SK-N-SH (cell line): Measurements from ENCODE around the gene ALDH16A1. TPM values are rescaled to one million over a fixed set of nuclear protein-coding genes. Genes with fewer than 3 reads are reported as not detected.

Source experiments
- CTCF ChIA-PET: fragments of 300-600, 350-600 bp; formaldehyde crosslinking; extraction: SDS; loops from one replicate; lab custom pipeline; 2021; lab: Yijun Ruan, JAX
- POLR2A ChIA-PET: fragments of 350-600 bp; sonication (Branson Sonifier 250); formaldehyde crosslinking; extraction: SDS; loops from one replicate; lab custom pipeline; 2020; ENCODE audit warnings: antibody characterized with exemption, inconsistent platforms; lab: Yijun Ruan, JAX
- DNase-seq: peaks from one replicate; pipeline ENCODE4 v3.0.0; 2012
- H2AFZ ChIP-seq: fragments of 200-600 bp; sonication (generic); 2 replicates; pipeline ENCODE4 v1.8.1; 2016; ENCODE audit warnings: antibody characterized with exemption, mild to moderate bottlenecking, low read depth
- H3F3A ChIP-seq: fragments of 200-600 bp; sonication (generic); replicated peaks from 2 replicates; pipeline ENCODE3; 2016; ENCODE audit warnings: antibody characterized with exemption, mild to moderate bottlenecking; ENCODE audit not compliant: insufficient read depth
- H3K27ac ChIP-seq, 2 experiments: fragments of 200-500 bp in 1 of 2; fragments of 200-600 bp in 1 of 2; sonication (Bioruptor generic) in 1 of 2; sonication (generic), shearing (Covaris generic) in 1 of 2; 2 replicates each; pipeline versions ENCODE4 v1.5.1 to v1.6.1; 2014 to 2016; ENCODE audit warnings: low read depth in 2 of 2, inconsistent platforms in 1 of 2, low read length in 1 of 2, mild to moderate bottlenecking in 1 of 2, mixed read lengths in 1 of 2
- H3K27me3 ChIP-seq: fragments of 200-600 bp; sonication (generic), shearing (Covaris generic); 2 replicates; pipeline ENCODE4 v1.6.1; 2016; ENCODE audit warnings: mixed run types; ENCODE audit not compliant: insufficient read depth
- H3K36me3 ChIP-seq, 2 experiments: fragments of 200-500 bp in 1 of 2; fragments of 200-600 bp in 1 of 2; sonication (Bioruptor generic) in 1 of 2; sonication (generic) in 1 of 2; replicated peaks in 1 of 2; 2 replicates each; pipeline versions ENCODE3 to v1.5.1; 2014 to 2016; ENCODE audit warnings: low read length in 1 of 2, mild to moderate bottlenecking in 1 of 2; ENCODE audit not compliant: insufficient read depth in 2 of 2, control insufficient read depth in 1 of 2
- H3K4me1 ChIP-seq, 2 experiments: fragments of 200-500 bp in 1 of 2; fragments of 200-600 bp in 1 of 2; sonication (Bioruptor generic) in 1 of 2; sonication (generic), shearing (Covaris generic) in 1 of 2; 2 replicates each; pipeline versions ENCODE4 v1.5.1 to v1.6.1; 2014 to 2016; ENCODE audit warnings: low read depth in 1 of 2, low read length in 1 of 2, mixed run types in 1 of 2; ENCODE audit not compliant: insufficient read depth in 2 of 2, control insufficient read depth in 1 of 2
- H3K4me2 ChIP-seq: fragments of 200-600 bp; sonication (generic), shearing (Covaris generic); 2 replicates; pipeline ENCODE4 v1.6.1; 2017; ENCODE audit warnings: mixed run types
- H3K4me3 ChIP-seq, 2 experiments: fragments of 200-500 bp in 1 of 2; fragments of 200-600 bp in 1 of 2; sonication (Bioruptor generic) in 1 of 2; sonication (generic), shearing (Covaris generic) in 1 of 2; 2 replicates each; pipeline versions ENCODE4 v1.5.1 to v1.8.1; 2014 to 2016; ENCODE audit warnings: low read depth in 2 of 2, inconsistent platforms in 1 of 2, low read length in 1 of 2, mild to moderate bottlenecking in 1 of 2, mixed read lengths in 1 of 2, moderate library complexity in 1 of 2
- H3K79me2 ChIP-seq: fragments of 200-600 bp; sonication (generic); 2 replicates; pipeline ENCODE4 v1.8.1; 2017; ENCODE audit warnings: mild to moderate bottlenecking; ENCODE audit not compliant: insufficient read depth
- H3K9ac ChIP-seq: fragments of 200-600 bp; sonication (generic); 2 replicates; pipeline ENCODE4 v1.6.1; 2017; ENCODE audit warnings: mixed run types
- H3K9me2 ChIP-seq: fragments of 200-600 bp; sonication (generic); 2 replicates; pipeline ENCODE4 v1.6.1; 2017; ENCODE audit warnings: mixed run types
- H3K9me3 ChIP-seq: fragments of 200-600 bp; sonication (generic); 2 replicates; pipeline ENCODE4 v1.6.1; 2017; ENCODE audit warnings: mixed run types, mild to moderate bottlenecking, moderate library complexity
- H4K20me1 ChIP-seq: fragments of 200-600 bp; sonication (generic); 2 replicates; pipeline ENCODE4 v1.6.1; 2017; ENCODE audit warnings: mild to moderate bottlenecking, mixed run types; ENCODE audit not compliant: insufficient read depth
- EZH2phosphoT487 ChIP-seq: fragments of 200-600 bp; sonication (generic); IDR thresholded peaks from 2 replicates; pipeline ENCODE4 v1.6.1; 2017; ENCODE audit warnings: low read depth, mixed run types, mild to moderate bottlenecking, antibody characterized with exemption, moderate library complexity, borderline replicate concordance
- MAX ChIP-seq: IDR thresholded peaks from 2 replicates; pipeline ENCODE4 v1.4.0; 2012; ENCODE audit warnings: low read depth
- MEF2A ChIP-seq: IDR thresholded peaks from 2 replicates; pipeline ENCODE4 v1.4.0; 2012; ENCODE audit warnings: low read depth, borderline replicate concordance
- NRF1 ChIP-seq: IDR thresholded peaks from 2 replicates; pipeline ENCODE4 v1.6.1; 2012; ENCODE audit warnings: low read depth, mild to moderate bottlenecking, low read length
- PBX3 ChIP-seq: IDR thresholded peaks from 2 replicates; pipeline ENCODE4; 2012
- RAD21 ChIP-seq: IDR thresholded peaks from 2 replicates; pipeline ENCODE4 v1.6.1; 2012; ENCODE audit warnings: mild to moderate bottlenecking, low read length
- RXRA ChIP-seq: IDR thresholded peaks from 2 replicates; pipeline ENCODE4 v1.4.0; 2012; ENCODE audit warnings: low read depth, mild to moderate bottlenecking, borderline replicate concordance
- TAF1 ChIP-seq: IDR thresholded peaks from 2 replicates; pipeline ENCODE4 v1.6.1; 2012; ENCODE audit warnings: low read depth, mild to moderate bottlenecking, low read length, moderate library complexity, borderline replicate concordance
- TCF12 ChIP-seq: IDR thresholded peaks from 2 replicates; pipeline ENCODE4 v1.4.0; 2012
- USF1 ChIP-seq: IDR thresholded peaks from 2 replicates; pipeline ENCODE4 v1.4.0; 2012; ENCODE audit warnings: low read depth, borderline replicate concordance
- ZBTB33 ChIP-seq: IDR thresholded peaks from 2 replicates; pipeline ENCODE4 v1.4.0; 2012; ENCODE audit warnings: low read depth, borderline replicate concordance
- WGBS: methylation state at CpG from one replicate; pipeline ENCODE4 v1.1.6; 2017; ENCODE audit warnings: low lambda C conversion rate; 5-methylcytosine and 5-hydroxymethylcytosine counted together
- polyA plus RNA-seq, 3 experiments: library from polyadenylated mRNA; depleted of rRNA; stranded (reverse); fragments of >200 nt; gene quantifications; 2 replicates each; pipeline ENCODE4 v1.2.3, GENCODE V29; 2012

Gene ALDH16A1
- polyA plus RNA-seq, 1 of the 3 experiments (the other 2 are of a cell fraction) = 15.7 TPM

GRCh38 chr19:49407079-49407478 is 45.9 kb upstream of the ALDH16A1 start:
- Histone ChIP-seq H4K20me1 (no peaks in the 10 kb centered on the region), H3K4me3 (no peak overlapping the region), H3K4me1 (no peaks in the 10 kb centered on the region; a peak in 2 of 4 replicates), H3F3A (no peaks in the 10 kb centered on the region), H3K9me3 (no peaks in the 10 kb centered on the region), H3K9ac (no peak overlapping the region), H3K79me2 (no peaks in the 10 kb centered on the region), H3K36me3 (no peaks in the 10 kb centered on the region), H3K27ac (no peak overlapping the region), H3K4me2 (no peak overlapping the region), H2AFZ (no peak overlapping the region), H3K9me2 (no peaks in the 10 kb centered on the region), H3K27me3 (no peaks in the 10 kb centered on the region)
- ChIA-PET POLR2A (no interaction called here), CTCF (interaction anchor here (1.2 to 17.5 kb wide), 3 partner anchors 15 to 106 kb away, joined by 3 to 108 read pairs (median 5); no protein-coding TSS in a partner anchor)
- DNase-seq = no peak
- TF ChIP-seq ZBTB33 = no peak
- no peak for TF ChIP-seq MEF2A
- TF ChIP-seq TAF1 = no peak
- TF ChIP-seq TCF12 = no peak
- no peak for TF ChIP-seq RAD21
- no peak for TF ChIP-seq EZH2phosphoT487
- TF ChIP-seq PBX3 = no peak
- 53% methylated on average over 5 of the region's 7 CpGs for WGBS

GRCh38 chr19:49407482-49408015 is 45.5 kb upstream of the ALDH16A1 start:
- no peak for DNase-seq
- no peak for TF ChIP-seq MAX
- TF ChIP-seq USF1 = no peak
- TF ChIP-seq NRF1 = no peak
- TF ChIP-seq TAF1 = no peak
- TF ChIP-seq RXRA = no peak
- no peaks in the 10 kb centered on the region for H3K27me3 ChIP-seq
- no peaks in the 10 kb centered on the region for H3K79me2 ChIP-seq
- CTCF ChIA-PET = interaction anchor here (1.4 to 17.5 kb wide), 2 partner anchors 16 to 106 kb away, joined by 5 to 108 read pairs; no protein-coding TSS in a partner anchor
- no peaks in the 10 kb centered on the region for H4K20me1 ChIP-seq
- H3K9ac ChIP-seq = no peak overlapping the region
- H2AFZ ChIP-seq = no peak overlapping the region
- no peaks in the 10 kb centered on the region for H3K9me2 ChIP-seq
- no peaks in the 10 kb centered on the region; a peak in 2 of 4 replicates for H3K4me1 ChIP-seq
- H3K36me3 ChIP-seq = no peaks in the 10 kb centered on the region
- H3K4me3 ChIP-seq = no peak overlapping the region
- no peaks in the 10 kb centered on the region for H3K9me3 ChIP-seq
- H3K4me2 ChIP-seq = no peak overlapping the region
- POLR2A ChIA-PET = no interaction called here
- H3F3A ChIP-seq = no peaks in the 10 kb centered on the region
- H3K27ac ChIP-seq = no peak overlapping the region
- WGBS = 87% methylated on average over 16 of the region's 16 CpGs
